GM19467 (cell line): ENCODE data around the gene EEF1AKMT1.
"Not testable (repeated sequence)": the region's sequence is repeated elsewhere in the genome, so short reads cannot be mapped to it uniquely, and the experiment has no call there.

Experiments used
- ATAC-seq: cut with Tn5 transposase; IDR thresholded peaks from one replicate; pipeline ENCODE4 v1.9.1; 2021; ENCODE audit warnings: mild to moderate bottlenecking, moderate library complexity; ENCODE audit not compliant: unreplicated experiment

EEF1AKMT1 gene

GRCh38 chr13:20779405-20779804 lies 5.6 kb upstream of the EEF1AKMT1 start:
- no peak for ATAC-seq

- no peak for ATAC-seq
Measured at GRCh38 chr13:20778311-20778710, 4.5 kb upstream of the EEF1AKMT1 start.

GRCh38 chr13:20776751-20777150 lies 3.0 kb upstream of the EEF1AKMT1 start:
- ATAC-seq: no peak

GRCh38 chr13:20775961-20776360 lies 2.2 kb upstream of the EEF1AKMT1 start:
- ATAC-seq: no peak

- no peak for ATAC-seq
Measured at GRCh38 chr13:20774746-20775145, 985 bp upstream of the EEF1AKMT1 start.

- no peak for ATAC-seq
Measured at GRCh38 chr13:20772401-20773131, 1.2 kb downstream of the EEF1AKMT1 start.

- no peak for ATAC-seq
Measured at GRCh38 chr13:20769834-20770233, 3.9 kb downstream of the EEF1AKMT1 start.

- no peak for ATAC-seq
Measured at GRCh38 chr13:20769091-20769490, 4.7 kb downstream of the EEF1AKMT1 start.

GRCh38 chr13:20767309-20767943 lies 6.3 kb downstream of the EEF1AKMT1 start:
- no peak for ATAC-seq

- no peak for ATAC-seq
Measured at GRCh38 chr13:20760872-20761271, 12.9 kb downstream of the EEF1AKMT1 start.

- ATAC-seq: no peak
Measured at GRCh38 chr13:20754009-20754408, 19.8 kb downstream of the EEF1AKMT1 start.

GRCh38 chr13:20749377-20749776 lies 24.4 kb downstream of the EEF1AKMT1 start:
- no peak for ATAC-seq

- ATAC-seq: not testable (repeated sequence)
Measured at GRCh38 chr13:20743830-20744404, 29.8 kb downstream of the EEF1AKMT1 start.

GRCh38 chr13:20740021-20740420 lies 33.7 kb downstream of the EEF1AKMT1 start:
- ATAC-seq: no peak

GRCh38 chr13:20738616-20739015 lies 35.1 kb downstream of the EEF1AKMT1 start:
- no peak for ATAC-seq

GRCh38 chr13:20729633-20730585 lies 43.9 kb downstream of the EEF1AKMT1 start:
- no peak for ATAC-seq

- ATAC-seq: no peak
Measured at GRCh38 chr13:20728579-20729311, 45.0 kb downstream of the EEF1AKMT1 start.

GRCh38 chr13:20727856-20728255 lies 45.9 kb downstream of the EEF1AKMT1 start:
- ATAC-seq: no peak

GRCh38 chr13:20721454-20722357 lies 52.1 kb downstream of the EEF1AKMT1 start:
- ATAC-seq: no peak
